ENCODE measurements around the gene ROR1. TPM values are rescaled to one million over a fixed set of nuclear protein-coding genes. Genes with fewer than 3 reads are reported as not detected.
A peak's percentile ranks its signal among the peaks of the same experiment; 100 is the strongest.

Gene ROR1
- total RNA-seq = 10.8 and 11.0 TPM in 2 replicates
- long read RNA-seq, partial matches to known transcripts = 7 of 8 reads
- long read RNA-seq, other reads (novel, unspliced or antisense) = 1 of 8 reads

DNA sequence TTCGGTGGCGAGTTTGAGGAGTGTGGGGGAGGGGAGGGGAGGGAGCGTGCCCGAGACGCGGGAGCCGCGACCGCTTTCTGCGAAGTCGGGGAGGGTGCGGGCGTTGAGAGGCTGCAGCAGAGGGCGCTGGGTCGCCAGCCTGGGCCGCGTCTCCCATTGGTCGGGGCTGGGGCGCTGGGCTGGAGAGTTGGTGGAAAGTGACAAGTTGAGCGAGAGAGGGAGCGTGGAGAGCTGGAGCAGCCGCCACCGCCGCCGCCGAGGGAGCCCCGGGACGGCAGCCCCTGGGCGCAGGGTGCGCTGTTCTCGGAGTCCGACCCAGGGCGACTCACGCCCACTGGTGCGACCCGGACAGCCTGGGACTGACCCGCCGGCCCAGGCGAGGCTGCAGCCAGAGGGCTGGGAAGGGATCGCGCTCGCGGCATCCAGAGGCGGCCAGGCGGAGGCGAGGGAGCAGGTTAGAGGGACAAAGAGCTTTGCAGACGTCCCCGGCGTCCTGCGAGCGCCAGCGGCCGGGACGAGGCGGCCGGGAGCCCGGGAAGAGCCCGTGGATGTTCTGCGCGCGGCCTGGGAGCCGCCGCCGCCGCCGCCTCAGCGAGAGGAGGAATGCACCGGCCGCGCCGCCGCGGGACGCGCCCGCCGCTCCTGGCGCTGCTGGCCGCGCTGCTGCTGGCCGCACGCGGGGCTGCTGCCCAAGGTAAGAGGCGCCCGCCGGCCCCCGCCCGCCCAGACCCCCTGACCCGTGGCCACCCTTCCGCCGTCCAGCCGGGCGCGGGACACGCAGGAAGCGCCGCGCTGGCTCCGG lies at the start of gene ROR1:
ROR1 (plus strand) TSS at position 203 of the 802 bp plus-strand sequence.
- peak; percentile 63 for TF ChIP-seq CTCF (conservative IDR thresholded peaks at IDR 0.05)

GRCh38 chr1:63724375-63724899 lies 49.4 kb upstream of the ROR1 start:
- no peak overlapping the region for H3K4me3 Mint-ChIP-seq

More for the DNA sequence above, at the start of gene ROR1:
- Mint-ChIP-seq H3K4me3 (peak within 1 kb of the TSS; percentile 97), H3K4me1 (peaks cover 48% of the 10 kb centered on the region), H3K9me3 (no peaks in the 10 kb centered on the region), H3K27me3 (ENCODE audit: low read depth) (peaks cover 7% of the 10 kb centered on the region), H3K36me3 (ENCODE audit: low read depth) (no peaks in the 10 kb centered on the region), H3K27ac (ENCODE audit: unreplicated experiment) (no peak within 1 kb of the TSS)
- DNase-seq (ENCODE audit: low read depth, low spot score) = peak; percentile 87

GRCh38 chr1:63728611-63729226 lies 45.1 kb upstream of the ROR1 start:
- no peak for DNase-seq (ENCODE audit: low read depth, low spot score)
- peaks cover 2% of the 10 kb centered on the region for H3K9me3 Mint-ChIP-seq
- peaks cover 8% of the 10 kb centered on the region for H3K4me1 Mint-ChIP-seq
- no peak for TF ChIP-seq CTCF (conservative IDR thresholded peaks at IDR 0.05)
- H3K4me3 Mint-ChIP-seq = no peak overlapping the region
- no peaks in the 10 kb centered on the region for H3K36me3 Mint-ChIP-seq (ENCODE audit: low read depth)
- no peak overlapping the region for H3K27ac Mint-ChIP-seq (ENCODE audit: unreplicated experiment)
- H3K27me3 Mint-ChIP-seq (ENCODE audit: low read depth) = no peaks in the 10 kb centered on the region

More at GRCh38 chr1:63724375-63724899, 49.4 kb upstream of the ROR1 start:
- Mint-ChIP-seq H3K27me3 (ENCODE audit: low read depth) (no peaks in the 10 kb centered on the region), H3K27ac (ENCODE audit: unreplicated experiment) (no peak overlapping the region), H3K4me1 (peaks cover 6% of the 10 kb centered on the region), H3K9me3 (peaks cover 2% of the 10 kb centered on the region), H3K36me3 (ENCODE audit: low read depth) (no peaks in the 10 kb centered on the region)
- no peak for DNase-seq (ENCODE audit: low read depth, low spot score)
- TF ChIP-seq CTCF (conservative IDR thresholded peaks at IDR 0.05) = no peak

DNA sequence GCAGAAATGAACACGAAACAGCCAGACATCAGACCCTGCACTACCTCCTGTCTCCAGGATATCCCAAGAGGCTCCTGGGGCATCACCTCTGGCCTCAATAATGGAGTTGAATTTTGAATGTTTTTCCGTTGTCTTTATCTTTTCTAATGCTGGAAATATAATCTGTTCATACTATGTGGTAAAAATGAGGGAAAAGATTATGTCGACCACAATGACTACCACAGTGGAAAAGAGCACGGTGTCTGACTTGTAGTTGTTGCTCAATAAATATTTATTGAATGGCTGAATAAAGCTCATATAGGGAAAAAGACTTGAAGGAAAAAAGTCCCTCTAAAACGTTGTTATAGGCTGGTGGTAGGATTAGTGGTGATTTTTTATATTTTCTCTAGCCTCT lies 44.6 kb upstream of the ROR1 start:
- H3K9me3 Mint-ChIP-seq = peaks cover 2% of the 10 kb centered on the region
- no peak for TF ChIP-seq CTCF (conservative IDR thresholded peaks at IDR 0.05)
- H3K27ac Mint-ChIP-seq (ENCODE audit: unreplicated experiment) = no peak overlapping the region
- no peaks in the 10 kb centered on the region for H3K36me3 Mint-ChIP-seq (ENCODE audit: low read depth)
- DNase-seq (ENCODE audit: low read depth, low spot score) = no peak
- H3K4me1 Mint-ChIP-seq = peaks cover 4% of the 10 kb centered on the region
- no peak overlapping the region for H3K4me3 Mint-ChIP-seq
- no peaks in the 10 kb centered on the region for H3K27me3 Mint-ChIP-seq (ENCODE audit: low read depth)

- Mint-ChIP-seq H3K36me3 (ENCODE audit: low read depth) (peaks cover 3% of the 10 kb centered on the region), H3K9me3 (peaks cover 10% of the 10 kb centered on the region), H3K27ac (ENCODE audit: unreplicated experiment) (no peak overlapping the region), H3K4me1 (peaks cover 4% of the 10 kb centered on the region), H3K27me3 (ENCODE audit: low read depth) (no peaks in the 10 kb centered on the region), H3K4me3 (no peak overlapping the region)
- DNase-seq (ENCODE audit: low read depth, low spot score) = no peak
- no peak for TF ChIP-seq CTCF (conservative IDR thresholded peaks at IDR 0.05)
Measured at GRCh38 chr1:63730211-63730610, 43.6 kb upstream of the ROR1 start.

Measured in neural crest cell (in vitro differentiated cells).